ENCODE measurements around the gene LRP1-AS. TPM values are rescaled to one million over a fixed set of nuclear protein-coding genes. Genes with fewer than 3 reads are reported as not detected.

Gene LRP1-AS
- total and polyA plus RNA-seq, 3 donors from 2014 or later = not detected

GRCh38 chr12:57173683-57174082 lies 26.3 kb upstream of the LRP1-AS start:
- intact Hi-C loops (cut with DNase I; ENCODE audit: low total_unique reads) = no loop called here
- TF ChIP-seq POLR2A (IDR thresholded peaks at IDR 0.05) (no peak), CTCF (IDR thresholded peaks at IDR 0.05) (no peak)
- H3K36me3 ChIP-seq (ENCODE audit: low read depth, missing control alignments) = no peaks in the 10 kb centered on the region
- H3K4me3 ChIP-seq = no peak overlapping the region
- H3K4me1 ChIP-seq = peaks cover 44% of the 10 kb centered on the region
- no peak overlapping the region for H3K27ac ChIP-seq
- H3K27me3 ChIP-seq = no peaks in the 10 kb centered on the region
- DNase-seq = no peak
- 76 to 80% methylated on average over 7 to 14 of the region's 14 CpGs for WGBS, 2 donors
- no peaks in the 10 kb centered on the region for H3K9me3 ChIP-seq

GRCh38 chr12:57173089-57173488 lies 25.7 kb upstream of the LRP1-AS start:
- Histone ChIP-seq H3K9me3 (no peaks in the 10 kb centered on the region), H3K4me3 (no peak overlapping the region), H3K27me3 (no peaks in the 10 kb centered on the region), H3K36me3 (ENCODE audit: low read depth, missing control alignments) (no peaks in the 10 kb centered on the region), H3K27ac (no peak overlapping the region), H3K4me1 (peaks cover 50% of the 10 kb centered on the region)
- 61 to 89% methylated on average over 5 to 11 of the region's 11 CpGs for WGBS, 2 donors
- TF ChIP-seq CTCF (IDR thresholded peaks at IDR 0.05) = peak; percentile 53 to 73 (median 59)
- TF ChIP-seq POLR2A (IDR thresholded peaks at IDR 0.05) = no peak
- intact Hi-C loops (cut with DNase I; ENCODE audit: low total_unique reads) = no loop called here
- DNase-seq = peak; percentile 51

- Histone ChIP-seq H3K36me3 (ENCODE audit: low read depth, missing control alignments) (no peaks in the 10 kb centered on the region), H3K4me1 (peaks cover 54% of the 10 kb centered on the region), H3K9me3 (no peaks in the 10 kb centered on the region), H3K4me3 (no peak overlapping the region), H3K27me3 (no peaks in the 10 kb centered on the region), H3K27ac (peak overlapping the region in 1 of 2 donors; percentile 76)
- 39 to 56% methylated on average over 4 of the region's 4 CpGs for WGBS, 2 donors
- no peak for TF ChIP-seq POLR2A (IDR thresholded peaks at IDR 0.05)
- TF ChIP-seq CTCF (IDR thresholded peaks at IDR 0.05) = no peak
- DNase-seq = peak; percentile 72
- intact Hi-C loops (cut with DNase I; ENCODE audit: low total_unique reads) = no loop called here
Measured at GRCh38 chr12:57171668-57172067, 24.2 kb upstream of the LRP1-AS start.

- intact Hi-C loops (cut with DNase I; ENCODE audit: low total_unique reads) = no loop called here
- Histone ChIP-seq H3K36me3 (ENCODE audit: low read depth, missing control alignments) (no peaks in the 10 kb centered on the region), H3K4me3 (no peak overlapping the region), H3K9me3 (no peaks in the 10 kb centered on the region), H3K27ac (peak overlapping the region; percentile 37 to 76), H3K4me1 (peaks cover 54% of the 10 kb centered on the region), H3K27me3 (no peaks in the 10 kb centered on the region)
- 74 to 86% methylated on average over 4 of the region's 4 CpGs for WGBS, 2 donors
- TF ChIP-seq CTCF (IDR thresholded peaks at IDR 0.05) (no peak), POLR2A (IDR thresholded peaks at IDR 0.05) (no peak)
- DNase-seq = no peak
Measured at GRCh38 chr12:57170927-57171326, 23.5 kb upstream of the LRP1-AS start.

GRCh38 chr12:57170408-57170807 lies 23.0 kb upstream of the LRP1-AS start:
- TF ChIP-seq POLR2A (IDR thresholded peaks at IDR 0.05) (no peak), CTCF (IDR thresholded peaks at IDR 0.05) (no peak)
- Histone ChIP-seq H3K27ac (peak overlapping the region; percentile 37 to 76), H3K4me1 (peaks cover 50% of the 10 kb centered on the region), H3K36me3 (ENCODE audit: low read depth, missing control alignments) (no peaks in the 10 kb centered on the region), H3K4me3 (no peak overlapping the region), H3K27me3 (no peaks in the 10 kb centered on the region), H3K9me3 (no peaks in the 10 kb centered on the region)
- 78 to 82% methylated on average over 1 of the region's 1 CpG for WGBS, 2 donors
- intact Hi-C loops (cut with DNase I; ENCODE audit: low total_unique reads) = no loop called here
- DNase-seq = no peak
